Measurements from ENCODE around the gene CREBBP. TPM values are rescaled to one million over a fixed set of nuclear protein-coding genes. Genes with fewer than 3 reads are reported as not detected.
A peak's percentile ranks its signal among the peaks of the same experiment; 100 is the strongest.
"Not testable (repeated sequence)": the region's sequence is repeated elsewhere in the genome, so short reads cannot be mapped to it uniquely, and the experiment has no call there.

Gene CREBBP
- polyA plus RNA-seq, 3 donors, result 65.1 to 76.4 (median 66.5) TPM

DNA sequence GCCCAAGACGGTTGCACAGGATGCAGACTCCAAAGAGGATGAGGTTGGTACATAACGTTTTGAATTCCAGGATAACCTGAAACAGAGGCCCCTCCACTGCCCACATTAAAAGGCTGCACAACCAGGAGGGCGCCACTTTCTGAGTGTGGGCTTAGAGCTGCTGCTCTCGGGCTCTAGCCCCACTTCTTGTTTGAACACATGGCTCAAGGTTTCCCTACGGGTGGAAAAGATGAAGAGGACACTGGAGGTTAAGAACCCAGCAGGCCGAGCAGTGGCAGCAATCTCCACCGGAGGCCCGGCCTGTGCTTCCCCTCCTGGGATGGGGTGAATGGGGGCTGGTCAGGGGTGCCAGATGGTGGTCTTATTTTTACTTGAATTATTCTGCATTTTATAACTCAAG lies 155.2 kb downstream of the CREBBP start:
- DNase-seq (ENCODE audit: low read depth in 3 of 3, low spot score in 2 of 3), result no peak

- DNase-seq (ENCODE audit: low read depth in 3 of 3, low spot score in 2 of 3), result no peak
Observed at GRCh38 chr16:3722508-3722907, 158.0 kb downstream of the CREBBP start.

DNA sequence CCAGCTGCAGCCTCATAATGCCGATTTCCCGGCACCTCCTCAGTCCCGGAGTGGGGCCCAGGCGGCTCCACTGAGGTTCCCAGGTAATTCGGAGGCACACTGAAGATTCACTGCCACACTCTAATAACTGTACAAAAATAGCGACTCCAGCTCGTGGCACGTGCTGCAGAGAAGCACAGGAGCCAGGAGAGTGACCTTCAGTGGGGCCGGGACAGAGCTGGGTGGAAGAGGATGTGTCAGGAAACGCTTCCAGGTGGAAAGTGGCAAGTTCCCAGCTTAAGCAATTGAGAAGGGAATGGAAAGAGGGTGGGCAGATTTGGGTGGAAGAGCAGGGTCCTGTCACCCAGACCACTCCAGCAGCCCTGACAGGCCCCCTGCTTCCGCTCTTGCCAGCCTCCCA lies 160.1 kb downstream of the CREBBP start:
- DNase-seq (ENCODE audit: low read depth in 3 of 3, low spot score in 2 of 3), result no peak

DNA sequence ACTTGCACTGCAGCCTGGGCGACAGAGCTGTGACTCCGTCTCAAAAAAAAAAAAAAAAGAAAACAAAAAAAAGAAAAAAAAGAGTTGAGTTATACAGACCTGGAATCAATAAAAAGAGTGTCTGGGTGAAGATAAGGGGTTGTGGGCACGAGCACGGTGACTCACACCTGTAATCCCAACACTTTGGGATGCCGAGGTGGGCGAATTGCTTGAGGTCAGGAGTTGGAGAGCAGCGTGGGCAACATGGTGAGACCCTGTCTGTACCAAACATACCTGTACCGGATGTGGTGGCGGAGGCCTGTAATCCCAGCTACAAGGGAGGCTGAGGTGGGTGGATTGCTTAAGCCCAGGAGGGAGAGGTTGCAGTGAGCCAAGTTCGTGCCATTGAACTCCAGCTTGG lies 161.9 kb downstream of the CREBBP start:
- DNase-seq (ENCODE audit: low read depth in 3 of 3, low spot score in 2 of 3), result no peak

DNA sequence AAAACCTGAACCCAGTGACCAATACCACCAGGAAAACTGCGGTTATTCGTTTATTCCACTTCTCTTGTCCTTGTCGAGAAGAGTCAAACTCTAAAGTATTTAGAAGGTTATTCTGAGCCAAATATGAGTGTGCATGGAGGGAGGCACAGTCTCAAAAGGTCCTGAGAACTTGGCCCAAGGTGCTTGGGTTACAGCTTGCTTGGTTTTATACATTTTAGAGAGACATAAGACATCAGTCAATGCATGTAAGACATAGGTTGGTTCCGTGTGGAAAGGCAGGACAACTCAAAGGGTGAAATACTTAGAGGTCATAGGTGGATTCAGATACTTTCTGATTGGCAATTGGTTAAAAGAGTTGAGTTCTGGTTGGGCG lies 162.5 kb downstream of the CREBBP start:
- no peak for DNase-seq (ENCODE audit: low read depth in 3 of 3, low spot score in 2 of 3)

DNA sequence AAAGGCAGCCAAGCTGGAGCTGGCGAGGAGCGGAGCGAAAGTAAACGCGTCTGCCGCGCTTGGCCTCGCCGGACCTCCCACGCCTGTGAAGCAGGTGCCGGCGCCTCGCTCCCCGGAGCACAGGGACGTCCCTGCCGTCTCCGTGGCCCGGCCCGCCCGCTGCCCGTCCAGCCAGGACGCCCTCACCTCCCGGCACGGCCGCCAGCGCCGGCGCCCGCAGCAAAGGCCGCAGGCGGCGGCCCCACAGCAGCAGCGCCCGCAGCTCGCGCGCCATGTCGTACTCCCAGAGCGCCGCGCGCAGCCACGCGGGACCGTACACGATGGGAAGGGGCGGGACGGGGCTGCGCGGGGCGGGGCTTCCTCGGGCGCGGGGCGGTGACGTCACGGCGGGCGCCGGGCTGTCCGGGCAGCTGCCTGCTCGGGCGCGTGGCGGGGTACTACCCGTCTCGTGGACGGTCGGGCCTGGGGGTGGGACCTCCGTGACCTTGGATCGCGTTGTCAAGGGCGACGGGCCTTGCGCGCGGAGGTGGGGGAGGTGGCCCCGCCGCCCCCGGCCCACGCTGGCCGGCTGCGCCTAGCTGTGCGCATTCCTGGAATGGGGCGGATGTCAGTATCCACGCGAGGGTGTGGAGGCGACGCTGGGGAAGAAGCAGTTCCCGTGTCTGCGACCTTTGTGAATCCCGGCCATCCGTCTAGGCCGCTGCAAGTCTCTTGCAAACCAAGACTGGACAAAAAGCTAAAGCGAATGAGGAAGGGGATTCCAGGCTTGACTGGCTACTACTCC lies 163.1 kb downstream of the CREBBP start, which contains the start of gene TRAP1:
Gene TRAP1, minus strand, starts transcription at position 290 of the 784 bp plus-strand sequence. Its CDS starts 16 bp downstream, at position 274.
- DNase-seq (ENCODE audit: low read depth in 3 of 3, low spot score in 2 of 3), result peak; percentile 18 to 54 (median 52)

DNA sequence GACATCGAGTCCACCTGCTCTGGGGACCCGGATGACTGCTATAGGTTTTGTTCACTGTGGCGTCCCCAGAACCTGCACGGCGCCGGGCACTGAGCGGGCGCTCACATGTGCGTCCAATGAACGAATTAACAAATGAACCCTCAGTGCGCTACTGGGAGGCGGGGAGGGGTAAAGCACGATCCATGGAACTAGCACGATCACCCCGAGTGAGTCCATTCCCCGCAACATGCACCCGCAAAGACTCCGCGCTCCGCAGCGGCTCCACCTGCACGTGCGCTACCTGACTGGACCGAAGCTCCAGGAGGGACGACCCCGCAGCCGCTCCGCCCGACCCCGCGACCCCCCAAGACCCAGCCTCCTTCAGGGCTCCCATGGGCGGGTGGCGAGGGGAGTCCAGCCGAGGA lies 163.7 kb downstream of the CREBBP start:
- peak in 1 of 3 donors; percentile 10 for DNase-seq (ENCODE audit: low read depth in 3 of 3, low spot score in 2 of 3)

GRCh38 chr16:3715430-3715829 lies 165.1 kb downstream of the CREBBP start:
- DNase-seq (ENCODE audit: low read depth in 3 of 3, low spot score in 2 of 3), result no peak

DNA sequence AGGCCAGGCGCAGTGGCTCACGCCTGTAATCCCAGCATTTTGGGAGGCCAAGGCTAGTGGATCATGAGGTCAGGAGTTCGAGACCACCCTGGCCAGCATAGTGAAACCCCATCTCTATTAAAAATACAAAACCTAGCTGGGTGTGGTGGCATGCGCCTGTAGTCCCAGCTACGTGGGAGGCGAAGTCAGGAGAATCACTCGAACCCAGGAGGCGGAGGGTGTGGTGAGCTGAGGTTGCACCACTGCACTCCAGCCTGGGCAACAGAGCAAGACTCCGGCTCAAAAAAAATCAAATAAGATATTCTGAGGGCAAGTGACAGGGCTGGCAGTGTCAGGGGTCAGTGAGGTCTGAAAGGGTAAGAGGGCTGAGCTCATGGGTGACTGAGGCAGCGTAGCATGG lies 166.1 kb downstream of the CREBBP start:
- DNase-seq (ENCODE audit: low read depth in 3 of 3, low spot score in 2 of 3), result not testable (repeated sequence)

GRCh38 chr16:3713587-3714242 lies 166.8 kb downstream of the CREBBP start:
- no peak for DNase-seq (ENCODE audit: low read depth in 3 of 3, low spot score in 2 of 3)

DNA sequence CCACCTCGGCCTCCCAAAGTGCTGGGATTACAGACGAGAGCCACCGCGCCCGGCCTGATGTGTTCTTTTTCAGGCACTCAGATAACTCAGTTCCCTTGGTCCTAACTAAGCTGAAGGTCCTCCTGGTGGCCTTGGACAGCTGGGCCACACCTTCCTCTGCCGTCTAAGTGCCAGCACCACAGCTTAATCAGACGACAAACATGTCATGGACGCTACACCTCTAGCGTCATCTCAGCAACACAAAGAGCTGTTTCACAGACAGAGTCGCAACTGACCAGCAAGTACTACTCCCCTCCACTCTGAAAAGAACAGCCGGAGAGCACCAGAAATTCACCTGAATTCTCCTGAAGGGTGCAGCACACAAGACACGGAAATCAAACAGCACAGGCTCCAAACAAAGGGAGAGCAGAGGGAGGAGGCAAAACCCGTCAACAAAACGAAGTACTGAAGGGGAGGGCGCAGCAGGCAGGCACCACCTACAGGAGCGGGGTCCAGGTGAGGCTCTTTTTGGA lies 167.6 kb downstream of the CREBBP start:
- DNase-seq (ENCODE audit: low read depth in 3 of 3, low spot score in 2 of 3), result no peak

DNA sequence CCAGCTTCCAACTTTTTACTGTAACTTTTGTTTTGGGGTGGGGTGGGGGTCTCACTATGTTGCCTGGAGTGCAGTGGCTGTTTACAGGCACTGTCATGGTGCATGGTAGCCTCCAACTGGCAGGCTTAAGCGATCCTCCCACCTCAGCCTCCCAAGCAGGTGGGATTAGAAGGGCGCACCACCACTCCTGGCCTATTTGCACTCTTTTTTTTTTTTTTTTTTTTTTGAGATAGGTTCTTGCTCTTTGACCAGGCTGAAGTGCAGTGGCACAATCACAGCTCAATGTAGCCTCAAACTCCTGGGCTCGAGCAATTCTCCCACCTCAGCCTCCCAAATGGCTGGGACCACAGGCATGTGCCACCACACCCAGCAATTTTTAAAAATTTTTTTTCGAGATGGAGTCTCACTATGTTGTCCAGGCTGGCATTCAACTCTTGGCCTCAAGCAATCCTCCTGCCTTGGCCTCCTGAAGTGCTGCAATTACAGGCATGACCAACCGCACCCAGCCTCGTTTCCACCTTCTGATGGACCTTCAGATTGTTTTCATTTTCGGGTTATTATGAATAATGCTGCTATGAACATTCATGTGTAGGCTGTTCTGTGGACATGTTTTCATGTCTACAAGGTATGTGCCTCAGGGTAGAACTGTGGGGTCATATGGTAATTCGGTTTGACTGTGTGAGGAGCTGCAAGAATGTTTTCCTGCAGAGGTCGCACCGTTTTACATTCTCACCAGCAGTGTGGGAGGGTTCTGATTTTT lies 174.1 kb downstream of the CREBBP start:
- no peak for DNase-seq (ENCODE audit: low read depth in 3 of 3, low spot score in 2 of 3)

GRCh38 chr16:3702082-3702481 lies 178.4 kb downstream of the CREBBP start:
- DNase-seq (ENCODE audit: low read depth in 3 of 3, low spot score in 2 of 3), result no peak

GRCh38 chr16:3701531-3701930 lies 179.0 kb downstream of the CREBBP start:
- no peak for DNase-seq (ENCODE audit: low read depth in 3 of 3, low spot score in 2 of 3)

GRCh38 chr16:3698941-3699340 lies 181.6 kb downstream of the CREBBP start:
- no peak for DNase-seq (ENCODE audit: low read depth in 3 of 3, low spot score in 2 of 3)

DNA sequence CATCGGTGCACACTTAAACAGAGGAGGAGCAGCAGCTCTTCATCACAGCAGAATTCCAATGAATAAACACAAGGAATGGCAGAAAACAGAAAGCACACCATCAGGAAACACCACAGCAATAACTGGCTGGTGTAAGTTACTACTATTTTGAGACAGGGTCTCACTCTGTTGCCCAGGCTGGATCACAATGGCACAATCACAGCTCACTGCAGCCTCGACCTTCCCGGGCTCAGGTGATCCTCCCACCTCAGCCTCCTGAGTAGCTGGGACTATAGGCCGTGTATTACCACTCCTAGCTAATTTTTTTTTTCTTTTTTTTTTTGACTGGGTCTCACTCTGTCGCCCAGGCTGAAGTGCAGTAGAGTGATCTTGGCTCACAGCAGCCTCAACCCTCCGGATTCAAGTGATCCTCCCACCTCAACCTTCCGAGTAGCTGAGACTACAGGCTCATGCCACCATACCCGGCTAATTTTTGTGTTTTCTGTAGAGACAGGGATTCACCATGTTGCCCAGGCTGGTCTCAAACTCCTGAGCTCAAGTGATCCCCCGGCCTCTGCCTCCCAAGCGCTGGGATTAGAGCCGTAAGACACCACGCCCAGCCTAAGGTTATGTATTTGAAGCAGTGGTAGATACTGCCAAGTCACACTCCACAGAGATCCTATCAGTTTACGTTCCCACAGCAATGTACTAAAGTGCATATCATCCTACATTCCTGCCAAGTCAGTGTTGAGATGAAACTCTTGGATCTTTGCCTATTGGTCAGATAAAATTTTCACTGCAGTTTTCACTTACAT lies 183.9 kb downstream of the CREBBP start:
- DNase-seq (ENCODE audit: low read depth in 3 of 3, low spot score in 2 of 3), result no peak

GRCh38 chr16:3695610-3696369 lies 184.7 kb downstream of the CREBBP start:
- no peak for DNase-seq (ENCODE audit: low read depth in 3 of 3, low spot score in 2 of 3)

DNA sequence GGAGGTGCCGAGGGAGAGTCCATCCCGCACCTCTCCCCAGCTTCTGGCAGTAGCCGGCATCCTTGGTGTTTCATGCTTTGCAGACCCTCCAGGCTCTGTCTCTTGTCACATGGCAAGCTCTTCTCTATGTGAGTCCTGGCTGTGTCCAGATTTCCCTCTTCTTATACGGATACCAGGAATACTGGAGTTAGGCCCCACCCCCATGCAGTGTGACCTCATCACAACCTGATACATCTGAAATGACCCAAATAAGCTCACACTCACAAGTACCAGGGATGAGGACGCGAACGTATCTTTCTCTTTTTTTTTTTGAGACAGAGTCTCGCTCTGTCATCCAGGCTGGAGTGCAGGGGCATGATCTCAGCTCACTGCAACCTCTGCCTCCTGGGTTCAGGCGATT lies 186.5 kb downstream of the CREBBP start:
- no peak for DNase-seq (ENCODE audit: low read depth in 3 of 3, low spot score in 2 of 3)

DNA sequence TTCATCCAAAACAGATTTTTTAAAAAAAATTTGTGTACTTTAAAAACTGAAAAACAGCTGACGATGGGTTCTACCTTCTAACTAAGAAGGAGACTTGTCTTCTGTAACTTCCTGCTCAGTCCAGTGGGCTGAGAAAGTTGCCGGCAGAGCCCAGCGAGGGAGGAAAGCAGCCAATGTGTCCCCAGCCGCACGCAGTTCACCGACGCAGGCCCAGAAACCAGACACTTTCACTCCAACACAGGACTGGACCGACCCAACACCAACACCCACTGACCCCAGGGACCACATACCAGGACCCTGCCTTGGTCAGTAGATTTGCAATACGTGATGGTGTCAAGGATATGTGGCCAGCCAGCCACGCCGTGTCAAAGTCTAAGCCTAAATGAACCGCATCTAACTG lies 188.8 kb downstream of the CREBBP start:
- no peak for DNase-seq (ENCODE audit: low read depth in 3 of 3, low spot score in 2 of 3)
